Activated T-cell treated with anti-CD3 and anti-CD28 coated beads, Interleukin-2, amount 50 U/mL, for 72 hours (primary cell): ENCODE data around the gene CHEK2. TPM values are rescaled to one million over a fixed set of nuclear protein-coding genes. Genes with fewer than 3 reads are reported as not detected.

ENCODE experiments used
- ATAC-seq, 2 donors: fragments of 150-1000 bp; cut with Tn5 transposase; replicated peaks in 1 of 2; 2 replicates each; pipeline ENCODE4 v1.10.0; 2021; ENCODE audit warnings: moderate library complexity in 2 of 2, mild to moderate bottlenecking in 1 of 2
- DNase-seq, 2 donors: peaks; one replicate each; pipeline ENCODE4 v3.0.0; 2021 to 2022; ENCODE audit warnings: mixed read lengths in 1 of 2
- H3K27ac Mint-ChIP-seq: one replicate; pipeline ENCODE4 v1.8.0; 2022; ENCODE audit warnings: mild to moderate bottlenecking, moderate library complexity, mixed read lengths
- H3K27me3 Mint-ChIP-seq: one replicate; pipeline ENCODE4 v1.8.0; 2022; ENCODE audit warnings: low read depth, mixed read lengths
- H3K36me3 Mint-ChIP-seq, 2 donors: one replicate each; pipeline ENCODE4 v1.8.0; 2022; ENCODE audit warnings: mixed read lengths in 2 of 2, mild to moderate bottlenecking in 1 of 2; ENCODE audit not compliant: insufficient read depth in 2 of 2
- H3K4me1 Mint-ChIP-seq: one replicate; pipeline ENCODE4 v1.8.0; 2022; ENCODE audit warnings: low read depth, mixed read lengths
- H3K4me3 Mint-ChIP-seq, 2 donors: one replicate each; pipeline ENCODE4 v1.8.0; 2022; ENCODE audit warnings: mild to moderate bottlenecking in 2 of 2, mixed read lengths in 2 of 2, moderate library complexity in 2 of 2
- H3K9me3 Mint-ChIP-seq, 2 donors: one replicate each; pipeline ENCODE4 v1.8.0; 2022; ENCODE audit warnings: mixed read lengths in 2 of 2
- total RNA-seq, 2 donors: library from RNA; stranded (reverse); gene quantifications; one replicate each; pipeline ENCODE4 v1.2.3, GENCODE V29; 2022

Gene CHEK2
- total RNA-seq, 2 donors from 2014 or later = 29.2 to 32.1 TPM

- no peak overlapping the region for H3K4me3 Mint-ChIP-seq
- H3K36me3 Mint-ChIP-seq = peaks cover 3 to 4% of the 10 kb centered on the region in 2 donors
- no peaks in the 10 kb centered on the region for H3K27me3 Mint-ChIP-seq
- ATAC-seq = no peak
- H3K9me3 Mint-ChIP-seq = no peaks in the 10 kb centered on the region
- H3K4me1 Mint-ChIP-seq = peaks cover 9% of the 10 kb centered on the region
- no peak overlapping the region for H3K27ac Mint-ChIP-seq
- DNase-seq = no peak
Measured at GRCh38 chr22:28734393-28734792, 7.2 kb downstream of the CHEK2 start.

- no peaks in the 10 kb centered on the region for H3K9me3 Mint-ChIP-seq
- H3K27me3 Mint-ChIP-seq = no peaks in the 10 kb centered on the region
- no peak overlapping the region for H3K4me3 Mint-ChIP-seq
- peak overlapping the region; percentile 72 for H3K27ac Mint-ChIP-seq
- H3K36me3 Mint-ChIP-seq = peaks cover 3 to 11% of the 10 kb centered on the region in 2 donors
- ATAC-seq (no peak), DNase-seq (no peak)
- H3K4me1 Mint-ChIP-seq = no peaks in the 10 kb centered on the region
Measured at GRCh38 chr22:28730179-28730578, 11.4 kb downstream of the CHEK2 start.

- Mint-ChIP-seq H3K27ac (no peak overlapping the region), H3K4me1 (no peaks in the 10 kb centered on the region), H3K4me3 (no peak overlapping the region), H3K36me3 (peaks cover 3 to 14% of the 10 kb centered on the region in 2 donors), H3K27me3 (no peaks in the 10 kb centered on the region), H3K9me3 (no peaks in the 10 kb centered on the region)
- ATAC-seq (no peak), DNase-seq (no peak)
Measured at GRCh38 chr22:28728621-28729313, 12.9 kb downstream of the CHEK2 start.

GRCh38 chr22:28728002-28728401 lies 13.6 kb downstream of the CHEK2 start:
- peak overlapping the region; percentile 69 for H3K27ac Mint-ChIP-seq
- no peak for ATAC-seq
- H3K9me3 Mint-ChIP-seq = no peaks in the 10 kb centered on the region
- H3K4me1 Mint-ChIP-seq = no peaks in the 10 kb centered on the region
- H3K36me3 Mint-ChIP-seq = peaks cover 0 to 17% of the 10 kb centered on the region in 2 donors
- no peaks in the 10 kb centered on the region for H3K27me3 Mint-ChIP-seq
- DNase-seq = no peak
- H3K4me3 Mint-ChIP-seq = no peak overlapping the region

GRCh38 chr22:28718044-28718443 lies 23.6 kb downstream of the CHEK2 start:
- H3K27ac Mint-ChIP-seq = no peak overlapping the region
- peaks cover 15% of the 10 kb centered on the region for H3K4me1 Mint-ChIP-seq
- no peak for ATAC-seq
- H3K27me3 Mint-ChIP-seq = no peaks in the 10 kb centered on the region
- no peak overlapping the region for H3K4me3 Mint-ChIP-seq
- DNase-seq = no peak
- peaks cover 2% of the 10 kb centered on the region in 2 donors for H3K36me3 Mint-ChIP-seq
- no peaks in the 10 kb centered on the region for H3K9me3 Mint-ChIP-seq

- Mint-ChIP-seq H3K36me3 (peaks cover 1 to 2% of the 10 kb centered on the region in 2 donors), H3K4me1 (peaks cover 15% of the 10 kb centered on the region), H3K4me3 (no peak overlapping the region), H3K27me3 (no peaks in the 10 kb centered on the region), H3K27ac (no peak overlapping the region), H3K9me3 (no peaks in the 10 kb centered on the region)
- ATAC-seq (no peak), DNase-seq (no peak)
Measured at GRCh38 chr22:28716686-28717085, 24.9 kb downstream of the CHEK2 start.

- Mint-ChIP-seq H3K9me3 (no peaks in the 10 kb centered on the region), H3K27me3 (no peaks in the 10 kb centered on the region), H3K36me3 (peaks cover 2 to 3% of the 10 kb centered on the region in 2 donors), H3K4me3 (no peak overlapping the region), H3K4me1 (peaks cover 15% of the 10 kb centered on the region), H3K27ac (no peak overlapping the region)
- ATAC-seq = no peak
- DNase-seq = no peak
Measured at GRCh38 chr22:28715611-28716010, 26.0 kb downstream of the CHEK2 start.

- peaks cover 2 to 5% of the 10 kb centered on the region in 2 donors for H3K36me3 Mint-ChIP-seq
- no peak overlapping the region for H3K4me3 Mint-ChIP-seq
- ATAC-seq = peak; percentile 51 to 62
- peaks cover 15% of the 10 kb centered on the region for H3K4me1 Mint-ChIP-seq
- H3K27me3 Mint-ChIP-seq = no peaks in the 10 kb centered on the region
- DNase-seq = no peak
- H3K9me3 Mint-ChIP-seq = no peaks in the 10 kb centered on the region
- no peak overlapping the region for H3K27ac Mint-ChIP-seq
Measured at GRCh38 chr22:28714043-28714628, 27.5 kb downstream of the CHEK2 start.

- no peaks in the 10 kb centered on the region for H3K9me3 Mint-ChIP-seq
- peaks cover 9% of the 10 kb centered on the region for H3K4me1 Mint-ChIP-seq
- peaks cover 2 to 4% of the 10 kb centered on the region in 2 donors for H3K36me3 Mint-ChIP-seq
- no peak overlapping the region for H3K4me3 Mint-ChIP-seq
- no peak for DNase-seq
- ATAC-seq = no peak
- H3K27ac Mint-ChIP-seq = no peak overlapping the region
- H3K27me3 Mint-ChIP-seq = no peaks in the 10 kb centered on the region
Measured at GRCh38 chr22:28711820-28712777, 29.5 kb downstream of the CHEK2 start.

- Mint-ChIP-seq H3K27ac (no peak overlapping the region), H3K4me1 (peaks cover 9% of the 10 kb centered on the region), H3K36me3 (peaks cover 2 to 4% of the 10 kb centered on the region in 2 donors), H3K9me3 (no peaks in the 10 kb centered on the region), H3K4me3 (no peak overlapping the region), H3K27me3 (no peaks in the 10 kb centered on the region)
- ATAC-seq (no peak), DNase-seq (no peak)
Measured at GRCh38 chr22:28711341-28711740, 30.3 kb downstream of the CHEK2 start.

- Mint-ChIP-seq H3K36me3 (peaks cover 2 to 4% of the 10 kb centered on the region in 2 donors), H3K27me3 (no peaks in the 10 kb centered on the region), H3K27ac (no peak overlapping the region), H3K4me1 (peaks cover 9% of the 10 kb centered on the region), H3K4me3 (no peak overlapping the region), H3K9me3 (no peaks in the 10 kb centered on the region)
- ATAC-seq (no peak), DNase-seq (no peak)
Measured at GRCh38 chr22:28710576-28711191, 30.9 kb downstream of the CHEK2 start.

- H3K27me3 Mint-ChIP-seq = no peaks in the 10 kb centered on the region
- peaks cover 2 to 4% of the 10 kb centered on the region in 2 donors for H3K36me3 Mint-ChIP-seq
Measured at GRCh38 chr22:28710107-28710506, 31.5 kb downstream of the CHEK2 start.

GRCh38 chr22:28706845-28707244 lies 34.8 kb downstream of the CHEK2 start:
- no peaks in the 10 kb centered on the region for H3K4me1 Mint-ChIP-seq
- H3K9me3 Mint-ChIP-seq = no peaks in the 10 kb centered on the region
- H3K27me3 Mint-ChIP-seq = no peaks in the 10 kb centered on the region
- H3K27ac Mint-ChIP-seq = no peak overlapping the region
- ATAC-seq (no peak), DNase-seq (no peak)
- H3K36me3 Mint-ChIP-seq = peaks cover 0 to 4% of the 10 kb centered on the region in 2 donors
- no peak overlapping the region for H3K4me3 Mint-ChIP-seq

More at GRCh38 chr22:28710107-28710506, 31.5 kb downstream of the CHEK2 start:
- Mint-ChIP-seq H3K4me3 (no peak overlapping the region), H3K9me3 (no peaks in the 10 kb centered on the region), H3K4me1 (peaks cover 9% of the 10 kb centered on the region), H3K27ac (no peak overlapping the region)
- DNase-seq (no peak), ATAC-seq (no peak)
